GM18873 (cell line): Measurements from ENCODE around the gene RIMKLB.

Experiments
- ATAC-seq: cut with Tn5 transposase; IDR thresholded peaks from one replicate; pipeline ENCODE4 v1.9.1; 2021; ENCODE audit warnings: mild to moderate bottlenecking, moderate library complexity, moderate number of reproducible peaks; ENCODE audit not compliant: unreplicated experiment, low FRiP score

The RIMKLB gene

GRCh38 chr12:8697476-8698131 lies at the start of gene RIMKLB:
RIMKLB (plus strand) TSS chr12:8697991; CDS start chr12:8713867, 15,876 bp downstream.
- no peak for ATAC-seq

- peak; percentile 70 for ATAC-seq
Observed at GRCh38 chr12:8648576-8649205, 49.1 kb upstream of the RIMKLB start.

- no peak for ATAC-seq
Observed at GRCh38 chr12:8655421-8655820, 42.4 kb upstream of the RIMKLB start.

- ATAC-seq, result no peak
Observed at GRCh38 chr12:8658346-8658745, 39.4 kb upstream of the RIMKLB start.

DNA sequence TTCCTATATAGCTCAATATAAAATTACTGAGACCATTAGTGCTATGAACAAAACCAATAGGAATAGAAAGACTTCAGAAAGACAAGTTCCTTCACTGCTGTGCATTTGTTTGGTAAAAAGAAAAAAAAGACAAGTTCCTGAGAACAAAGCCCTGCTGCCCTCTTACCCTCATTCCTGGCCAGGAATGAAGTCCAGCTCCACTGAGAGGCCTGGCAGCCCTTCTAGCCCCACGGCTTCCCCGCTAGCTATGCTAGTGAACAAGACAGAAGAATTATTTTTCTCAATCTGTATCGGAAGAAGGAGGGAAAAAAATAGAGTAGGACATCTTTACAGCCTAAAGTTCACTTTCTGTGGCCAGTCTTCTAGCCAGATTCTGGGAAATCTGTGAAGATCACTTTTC lies 36.8 kb upstream of the RIMKLB start:
- ATAC-seq, result no peak

DNA sequence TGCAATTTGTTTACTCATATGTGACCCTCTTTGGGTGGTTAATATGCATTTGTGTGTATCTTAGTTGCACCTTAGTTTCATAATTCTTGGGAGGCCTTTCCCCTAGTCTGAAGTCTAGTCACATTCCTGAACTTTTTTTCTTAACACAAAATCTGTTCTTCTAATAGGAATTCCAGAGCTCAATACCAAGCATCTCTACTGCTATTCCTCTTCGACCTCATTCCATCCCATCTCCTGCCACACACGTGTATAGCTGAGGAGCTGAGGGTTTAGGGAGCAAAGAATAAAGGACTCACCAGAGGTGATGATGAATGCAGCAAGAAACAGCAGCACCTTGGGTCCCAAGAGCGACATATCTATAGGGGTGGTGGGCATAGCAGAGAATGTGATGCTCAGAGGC lies 36.0 kb upstream of the RIMKLB start:
- ATAC-seq, result no peak

GRCh38 chr12:8662593-8662992 lies 35.2 kb upstream of the RIMKLB start, which contains the start of gene MFAP5:
MFAP5 (minus strand) TSS chr12:8662826; CDS start chr12:8662104, 722 bp downstream.
- ATAC-seq, result no peak

- no peak for ATAC-seq
Observed at GRCh38 chr12:8664228-8664913, 33.4 kb upstream of the RIMKLB start.

DNA sequence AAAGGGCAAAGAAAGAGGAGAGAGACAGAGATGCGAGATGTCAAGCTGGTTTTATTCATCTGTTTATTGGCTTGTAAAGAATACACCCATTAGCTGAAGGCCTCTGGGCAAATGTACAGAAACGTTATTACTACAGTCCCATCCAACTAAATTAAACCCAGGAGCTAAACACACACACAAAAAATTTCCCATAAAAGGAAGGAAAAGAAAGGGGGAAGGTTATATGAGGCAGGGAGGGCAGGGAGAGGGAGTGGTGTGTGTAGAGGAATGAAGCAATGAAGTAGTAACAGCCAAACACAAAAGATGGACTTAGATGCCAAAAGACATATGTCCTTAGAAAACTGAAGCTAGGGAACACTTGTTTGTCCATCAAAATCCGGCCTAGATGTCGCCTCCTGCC lies 32.0 kb upstream of the RIMKLB start:
- no peak for ATAC-seq

DNA sequence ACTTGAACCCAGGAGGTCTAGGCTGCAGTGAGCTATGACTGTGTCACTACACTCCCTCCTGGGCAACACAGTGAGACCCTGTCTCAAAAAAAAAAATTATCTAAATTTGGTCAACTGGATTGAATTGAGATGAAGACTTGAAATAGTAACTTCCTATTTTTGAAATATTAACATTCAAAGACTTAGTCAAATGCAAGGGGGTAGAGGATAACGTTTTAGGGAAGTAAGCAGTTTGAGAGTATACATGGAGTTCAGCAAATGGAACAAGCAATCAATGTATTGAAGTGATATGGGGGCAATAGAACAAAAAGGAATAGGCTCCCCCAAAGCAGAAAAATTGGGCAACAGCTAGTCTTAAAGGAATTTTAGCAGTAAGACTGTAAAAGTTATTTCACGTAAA lies 30.5 kb upstream of the RIMKLB start:
- no peak for ATAC-seq

- no peak for ATAC-seq
Observed at GRCh38 chr12:8668441-8668840, 29.4 kb upstream of the RIMKLB start.

DNA sequence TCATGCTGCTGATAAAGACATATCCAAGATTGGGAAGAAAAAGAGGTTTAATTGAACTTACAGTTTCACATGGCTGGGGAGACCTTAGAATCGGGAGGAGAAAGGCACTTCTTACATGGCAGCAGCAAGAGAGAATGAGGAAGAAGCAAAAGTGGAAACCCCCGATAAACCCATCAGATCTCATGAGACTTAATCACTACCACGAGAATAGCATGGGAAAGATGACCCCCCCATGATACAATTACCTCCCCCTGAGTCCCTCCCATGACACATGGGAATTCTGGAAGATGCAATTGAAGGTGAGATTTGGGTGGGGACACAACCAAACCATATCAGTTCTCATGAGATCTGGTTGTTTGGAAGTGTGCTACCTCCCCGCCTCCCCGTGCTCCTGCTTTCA lies 25.4 kb upstream of the RIMKLB start:
- ATAC-seq, result no peak

GRCh38 chr12:8675591-8676036 lies 22.2 kb upstream of the RIMKLB start:
- peak; percentile 47 for ATAC-seq

DNA sequence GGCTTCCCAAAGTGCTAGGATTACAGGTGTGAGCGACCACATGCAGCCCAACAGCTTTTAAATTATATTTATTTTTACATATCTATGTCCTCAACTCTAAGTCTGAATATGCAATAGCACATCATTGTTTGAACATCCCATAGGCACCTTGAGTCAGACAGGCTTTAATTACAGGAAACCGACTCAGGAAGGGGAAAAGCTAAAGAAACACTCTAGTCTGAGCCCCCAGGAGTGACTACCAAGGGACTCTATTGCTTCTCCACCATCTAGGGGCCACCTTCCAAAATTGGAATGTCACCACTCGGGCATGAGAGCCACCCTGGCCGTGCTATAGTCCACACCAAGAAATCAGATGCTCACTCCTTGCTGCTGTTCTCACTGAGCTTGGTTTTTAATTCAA lies 21.1 kb upstream of the RIMKLB start:
- no peak for ATAC-seq

DNA sequence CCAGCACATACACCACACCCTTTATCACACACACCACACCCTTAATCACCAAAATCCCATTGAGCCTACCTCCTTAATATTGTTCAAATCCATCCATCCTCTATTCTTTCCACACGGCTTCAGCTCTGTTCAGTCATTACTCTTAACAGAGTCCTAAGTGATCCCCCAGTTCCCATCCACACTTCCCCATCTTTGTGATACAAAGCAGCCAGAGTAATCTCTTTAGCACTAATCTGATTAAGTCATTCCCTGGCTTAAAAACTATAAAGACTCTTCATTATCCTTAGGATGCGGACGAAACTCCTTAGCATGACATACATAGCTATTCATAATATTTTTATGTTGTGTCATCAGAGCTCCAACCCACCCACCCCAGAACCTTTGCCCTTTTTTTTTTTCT lies 20.4 kb upstream of the RIMKLB start:
- no peak for ATAC-seq

- no peak for ATAC-seq
Observed at GRCh38 chr12:8678661-8679111, 19.1 kb upstream of the RIMKLB start.

DNA sequence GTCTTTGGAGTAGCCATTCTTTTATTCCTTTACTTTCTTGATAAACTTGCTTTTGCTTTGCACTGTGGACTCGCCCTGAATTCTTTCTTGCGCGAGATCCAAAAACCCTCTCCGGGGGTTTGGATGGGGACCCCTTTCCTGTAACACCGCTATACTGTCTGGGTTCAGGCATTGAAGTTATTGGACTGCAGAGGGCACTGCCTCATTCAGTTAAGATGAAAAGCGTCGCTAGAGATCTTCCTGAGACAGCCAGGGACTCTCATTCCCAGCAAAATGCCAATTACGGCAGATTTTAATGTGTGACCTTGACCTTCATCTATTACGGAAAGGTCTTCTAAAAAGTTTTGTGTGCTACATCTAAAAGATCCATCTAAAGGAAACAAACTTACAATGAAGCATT lies 17.3 kb upstream of the RIMKLB start:
- ATAC-seq, result no peak

- no peak for ATAC-seq
Observed at GRCh38 chr12:8681129-8681884, 16.5 kb upstream of the RIMKLB start.

- ATAC-seq, result no peak
Observed at GRCh38 chr12:8685051-8685450, 12.7 kb upstream of the RIMKLB start.

DNA sequence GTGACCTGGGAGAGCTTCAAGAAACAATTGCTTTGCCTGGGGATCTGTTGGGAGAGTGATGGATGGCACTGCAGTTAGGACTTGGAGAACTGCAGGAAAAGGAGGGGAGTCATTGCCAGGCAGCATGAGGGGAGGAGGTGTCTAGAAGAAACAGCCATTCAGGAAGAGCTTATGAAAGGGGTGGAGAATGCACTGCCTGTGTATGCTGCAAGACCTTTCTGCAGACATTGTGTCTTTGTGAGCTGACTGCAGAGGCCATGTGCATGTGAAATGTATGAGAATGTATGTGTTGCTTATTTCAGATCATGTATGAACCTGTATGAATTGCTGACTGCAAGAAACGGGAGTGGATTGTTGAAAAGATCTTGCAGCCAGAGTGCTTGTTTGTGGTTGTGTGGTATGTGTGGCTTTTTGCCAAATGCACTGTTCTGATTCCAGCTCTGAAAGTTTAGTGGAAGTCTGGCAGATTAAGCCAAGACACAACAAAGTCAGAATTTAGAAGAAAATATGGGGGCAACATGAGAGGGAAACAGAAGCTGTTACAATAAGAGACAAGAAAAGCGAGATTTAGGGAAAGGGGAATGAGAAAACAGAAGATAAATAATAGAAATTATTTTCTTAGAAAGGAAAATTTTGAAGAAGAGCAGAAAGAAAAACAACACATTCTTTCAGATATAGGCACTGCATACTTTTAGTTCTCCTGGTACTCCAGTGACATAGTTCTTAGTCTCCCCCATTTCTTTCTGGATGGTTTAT lies 9.8 kb upstream of the RIMKLB start:
- no peak for ATAC-seq
